Middle frontal gyrus (tissue), 1 donor: ENCODE data around the gene C19orf44.

ENCODE experiments used
- DNase-seq: peaks from one replicate; pipeline ENCODE4 v3.0.0-alpha.2; 2015; ENCODE audit warnings: low spot score; ENCODE audit errors: extremely low spot score

The C19orf44 gene

DNA sequence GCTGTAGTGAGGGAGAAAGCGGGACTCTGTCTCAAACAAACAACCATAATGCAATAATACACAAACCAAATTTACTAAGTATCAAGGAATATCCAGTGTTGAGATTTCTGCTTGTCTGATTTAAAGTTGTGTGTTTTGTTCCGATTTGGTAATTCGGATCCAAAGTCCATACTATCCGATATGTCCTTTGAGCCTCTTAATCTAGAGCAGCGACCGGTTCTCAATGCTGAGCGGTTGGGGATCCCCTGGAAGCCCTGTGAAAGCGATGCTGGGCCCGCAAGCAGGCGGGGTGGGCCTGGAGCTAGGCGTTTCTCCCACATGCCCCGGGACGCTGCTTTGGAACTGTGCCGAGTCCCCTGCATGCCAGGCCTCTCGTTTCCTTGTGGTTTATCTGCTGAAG lies 20.2 kb downstream of the C19orf44 start:
- DNase-seq: no peak

DNA sequence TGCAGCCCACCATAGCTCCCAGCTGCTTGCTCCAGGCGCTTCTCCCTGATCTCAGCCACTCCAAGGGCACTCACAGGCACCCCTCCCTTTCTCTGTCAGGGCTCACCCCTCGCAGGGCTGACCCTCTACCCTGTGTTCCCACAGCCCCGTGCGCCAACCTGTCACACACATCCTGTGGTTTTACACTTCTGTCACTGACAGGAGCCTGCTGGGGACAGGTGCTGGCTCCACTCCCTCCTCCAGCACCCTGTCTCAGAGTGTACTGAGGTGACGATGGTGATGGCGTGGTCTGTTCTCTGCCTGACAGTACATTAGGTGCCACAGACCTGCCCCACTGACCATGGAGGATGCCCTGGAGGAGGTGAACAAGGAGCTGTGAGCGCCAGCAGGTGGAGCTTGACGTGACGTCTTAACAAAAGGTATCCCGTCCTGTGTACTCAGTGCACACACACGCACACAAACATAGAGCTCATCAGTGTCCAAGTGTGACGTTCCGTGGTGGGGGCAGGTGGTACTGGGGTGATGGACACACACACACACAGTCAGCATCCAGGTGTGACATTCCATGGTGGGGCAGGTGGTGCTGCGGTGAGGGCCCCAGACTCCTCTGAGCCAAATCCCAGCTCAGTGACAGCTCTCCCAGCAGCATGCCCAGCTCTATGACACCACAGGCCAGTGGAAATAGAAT lies 20.9 kb downstream of the C19orf44 start:
- no peak for DNase-seq

- no peak for DNase-seq
Measured at GRCh38 chr19:16518061-16518460, 21.9 kb downstream of the C19orf44 start.

DNA sequence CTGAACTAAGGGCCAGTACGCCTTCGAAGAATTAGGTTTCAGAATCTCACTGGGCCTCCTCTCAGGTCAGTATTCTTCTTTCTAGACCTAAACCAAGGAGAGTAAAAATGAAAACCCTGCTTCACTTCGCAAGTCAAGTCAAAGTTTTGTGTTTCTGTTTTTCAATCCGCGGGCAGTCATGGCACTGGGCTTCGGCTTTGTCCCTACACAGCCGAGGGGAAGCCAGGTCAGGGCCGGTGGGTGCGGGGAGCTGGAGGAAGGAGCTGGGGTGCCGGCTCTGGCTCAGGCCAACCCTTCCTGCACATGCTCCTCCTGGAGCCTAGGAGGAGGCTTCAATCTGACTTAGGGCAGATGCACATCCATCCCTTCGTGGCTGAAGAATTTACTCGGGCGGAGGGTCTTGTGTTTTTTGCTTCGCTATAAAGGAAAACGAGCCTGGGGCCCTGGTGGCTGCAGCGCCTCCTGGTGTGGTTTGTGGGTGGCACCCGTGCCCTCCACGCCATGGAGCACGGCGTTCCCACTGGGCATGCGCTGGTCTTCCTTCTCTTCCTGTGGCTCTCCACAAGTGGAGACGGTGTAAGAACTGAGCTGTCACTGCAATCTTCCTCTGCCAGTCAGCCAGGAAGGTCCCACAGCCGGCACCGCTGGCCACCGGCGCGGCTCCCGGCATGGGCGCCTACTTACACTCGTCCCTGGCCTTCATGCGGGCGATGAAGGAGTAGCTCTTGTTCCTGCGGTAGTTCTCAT lies 22.5 kb downstream of the C19orf44 start:
- no peak for DNase-seq

DNA sequence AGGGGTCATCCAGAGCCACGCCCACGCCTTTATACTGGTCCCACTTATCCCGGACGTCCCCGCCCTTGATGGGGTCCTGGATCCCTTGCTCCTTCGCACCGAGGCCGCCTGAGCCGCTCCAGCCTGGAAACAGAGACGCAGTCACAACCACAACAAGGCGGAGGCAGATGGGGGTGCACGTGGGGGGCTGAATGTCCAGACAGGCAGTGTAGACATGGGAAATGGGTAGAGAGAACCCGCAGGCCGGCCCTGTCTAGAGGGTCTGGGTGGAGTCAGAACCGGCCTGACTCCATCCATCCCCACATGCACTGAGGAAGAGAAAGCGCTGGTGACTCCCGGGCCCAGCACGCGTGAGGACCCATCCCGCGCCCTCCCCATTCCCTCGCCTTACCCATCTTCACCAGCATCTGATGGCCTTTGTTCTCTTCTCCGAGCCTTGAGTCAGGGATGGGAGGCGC lies 23.1 kb downstream of the C19orf44 start:
- DNase-seq: no peak

- no peak for DNase-seq
Measured at GRCh38 chr19:16520074-16520973, 24.1 kb downstream of the C19orf44 start.

DNA sequence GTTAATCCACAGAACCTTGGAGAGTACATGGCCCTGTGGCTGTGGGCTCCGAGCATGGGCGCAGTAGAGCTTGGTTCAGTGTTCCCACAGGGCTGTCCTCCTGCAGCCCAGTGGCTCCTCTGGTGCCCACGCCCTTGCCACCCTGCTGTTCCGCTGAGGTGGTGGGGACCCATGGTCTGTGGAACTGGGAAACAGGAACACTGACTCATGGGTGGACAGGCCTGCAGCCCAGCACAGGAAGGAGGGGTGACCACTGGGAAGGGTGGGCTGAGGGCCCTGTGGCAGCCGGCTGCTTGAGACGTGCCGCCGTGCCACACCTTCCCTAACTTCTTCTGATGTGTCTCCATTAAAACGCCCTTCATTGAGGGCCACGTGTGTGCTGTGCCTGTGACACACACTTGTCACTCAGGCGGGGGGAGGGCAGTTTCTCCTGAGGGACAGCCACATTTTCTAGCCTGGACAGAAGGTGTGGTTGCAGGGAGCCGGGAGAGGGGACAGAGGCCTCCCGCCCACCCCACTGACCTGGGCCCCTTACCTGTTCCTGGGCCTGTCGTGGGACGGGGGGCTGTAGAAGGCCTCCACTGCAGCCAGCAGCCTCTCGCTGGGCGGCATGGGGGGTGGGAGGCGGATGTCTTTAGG lies 24.9 kb downstream of the C19orf44 start:
- DNase-seq: no peak

DNA sequence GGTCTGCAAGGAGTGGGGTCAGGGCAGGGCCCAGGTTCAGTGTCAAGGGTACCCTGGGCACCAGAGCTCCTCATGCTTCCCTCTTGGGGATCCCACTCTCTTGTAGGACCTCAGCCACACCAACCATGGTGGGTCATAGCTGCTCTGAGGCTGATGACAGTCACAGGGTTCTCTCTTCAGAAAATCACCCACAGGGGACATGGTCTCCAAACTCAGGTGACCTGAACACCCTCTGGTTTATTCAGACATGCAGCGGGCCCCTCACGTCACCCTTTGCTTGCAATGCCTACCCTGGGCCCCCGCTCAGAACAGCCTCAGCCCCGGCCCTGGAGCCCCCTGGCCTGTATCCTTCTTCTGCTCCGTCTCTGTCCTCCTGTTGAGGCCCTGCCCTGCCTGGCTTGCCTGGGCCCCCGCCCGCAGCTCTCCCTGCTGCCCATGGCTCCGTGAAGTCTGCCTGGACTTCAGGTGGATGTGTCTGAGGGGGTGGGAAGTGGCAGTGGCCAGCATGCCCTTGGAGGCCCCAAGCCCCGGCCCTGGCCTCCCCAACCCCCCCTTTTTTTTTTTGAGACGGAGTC lies 25.6 kb downstream of the C19orf44 start:
- DNase-seq: no peak

DNA sequence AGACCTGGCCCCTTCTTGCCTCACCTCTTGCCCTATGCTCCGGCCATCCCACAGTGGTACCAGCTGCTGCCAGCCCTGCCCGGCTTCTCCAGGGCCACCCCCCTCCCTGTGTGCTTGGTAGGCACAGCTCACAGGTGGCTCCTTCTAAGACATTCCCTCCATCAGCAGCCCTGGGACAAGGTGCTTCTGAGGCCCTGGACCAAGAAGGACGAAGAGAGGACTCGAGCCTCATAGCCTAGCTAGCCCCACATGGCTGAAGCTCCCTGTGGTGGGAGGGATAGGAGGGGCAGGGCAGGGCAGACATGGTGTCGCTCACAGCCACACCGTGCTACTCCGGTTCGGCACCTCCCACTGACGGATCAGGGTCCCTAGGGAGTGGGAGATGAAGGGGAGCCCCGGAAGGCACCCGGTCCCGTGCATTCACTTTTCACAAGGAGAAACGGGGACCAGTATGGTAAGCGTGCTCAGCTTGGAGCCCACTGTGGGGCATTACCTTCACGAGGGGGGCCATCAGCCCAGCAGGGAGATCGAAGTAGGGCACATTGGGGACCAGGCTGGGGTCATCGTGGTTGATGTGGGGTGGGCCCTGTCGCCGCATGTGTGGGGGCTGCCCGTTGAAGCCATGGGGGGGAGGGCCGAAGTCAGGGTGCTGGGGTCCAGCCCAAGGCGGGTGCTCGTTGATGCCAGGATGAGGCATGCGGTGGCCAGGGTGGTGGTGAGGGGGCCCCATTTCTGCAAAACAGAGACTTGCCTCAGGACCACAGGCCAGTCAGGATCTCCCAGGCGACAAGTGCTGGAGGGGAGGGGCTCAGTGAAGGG lies 26.6 kb downstream of the C19orf44 start:
- DNase-seq: no peak

DNA sequence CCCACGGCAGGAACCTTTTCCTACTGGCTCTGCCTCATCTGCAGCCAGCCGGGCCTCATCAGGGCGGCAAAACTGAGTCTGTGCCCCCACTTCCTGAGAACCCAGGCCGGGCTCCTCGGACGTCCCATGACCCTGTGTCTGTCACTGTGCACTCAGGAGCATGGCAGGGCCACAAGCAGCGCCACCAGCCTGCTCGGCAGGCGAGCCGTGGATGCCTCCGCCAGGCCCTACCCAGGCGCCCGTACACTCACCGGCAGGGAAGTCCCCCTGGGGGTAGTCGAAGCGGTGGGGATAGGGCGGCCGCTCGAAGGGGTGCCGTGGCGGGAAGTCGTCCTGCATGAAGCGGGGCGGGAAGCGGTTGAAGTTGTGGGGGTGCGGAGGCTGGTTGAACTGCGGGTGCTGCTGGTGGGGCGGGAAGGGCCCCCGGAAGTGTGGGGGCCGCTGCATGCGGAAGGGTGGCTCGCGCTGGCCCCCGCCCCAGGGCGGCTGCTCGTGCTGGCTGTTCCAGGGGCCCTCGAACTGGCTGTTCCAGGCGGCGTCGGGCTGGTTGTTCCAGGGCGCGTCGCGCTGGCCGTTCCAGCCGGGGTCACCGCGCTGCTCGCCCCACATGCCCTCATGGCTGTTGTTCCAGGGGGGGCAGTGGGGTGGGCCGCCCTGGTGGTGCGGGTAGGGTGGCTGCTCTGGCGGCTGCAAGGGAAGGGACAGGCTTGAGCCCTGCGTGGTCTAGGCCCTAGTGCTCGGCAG lies 29.0 kb downstream of the C19orf44 start:
- no peak for DNase-seq

DNA sequence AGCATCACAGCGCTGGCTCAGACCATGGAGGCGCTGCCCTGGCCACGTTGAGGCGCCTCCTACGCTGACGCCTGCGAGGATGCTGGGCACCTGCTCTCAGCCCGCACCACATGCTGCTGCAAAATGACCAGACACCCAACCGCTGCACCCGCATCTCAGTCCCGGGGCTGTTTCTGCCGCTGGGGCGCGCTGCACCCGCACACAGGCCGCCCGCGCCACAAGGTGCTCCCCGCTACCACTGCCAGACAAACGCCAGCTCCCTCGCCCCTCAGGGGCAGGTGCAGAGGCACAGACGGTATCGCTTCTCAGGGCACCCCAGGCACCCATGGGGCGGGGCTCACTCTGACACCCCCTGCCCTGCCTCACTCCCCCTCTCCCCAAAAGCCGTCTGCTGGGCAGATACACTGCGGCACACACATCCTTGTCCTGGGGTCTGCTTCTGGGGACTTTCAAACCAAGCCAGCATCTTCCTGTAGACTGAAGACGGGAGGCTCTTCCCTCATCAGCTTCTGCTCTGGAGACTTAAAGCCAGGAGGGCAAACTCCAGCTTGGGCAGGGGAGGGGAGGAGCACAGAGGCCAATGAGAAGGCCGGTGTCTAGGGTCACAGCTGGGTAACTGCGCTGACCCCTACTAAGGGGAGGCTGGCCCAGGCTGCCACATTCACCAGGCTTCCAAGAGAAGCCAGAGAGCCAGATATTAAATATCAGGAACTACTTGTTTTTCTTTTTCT lies 29.7 kb downstream of the C19orf44 start:
- no peak for DNase-seq

DNA sequence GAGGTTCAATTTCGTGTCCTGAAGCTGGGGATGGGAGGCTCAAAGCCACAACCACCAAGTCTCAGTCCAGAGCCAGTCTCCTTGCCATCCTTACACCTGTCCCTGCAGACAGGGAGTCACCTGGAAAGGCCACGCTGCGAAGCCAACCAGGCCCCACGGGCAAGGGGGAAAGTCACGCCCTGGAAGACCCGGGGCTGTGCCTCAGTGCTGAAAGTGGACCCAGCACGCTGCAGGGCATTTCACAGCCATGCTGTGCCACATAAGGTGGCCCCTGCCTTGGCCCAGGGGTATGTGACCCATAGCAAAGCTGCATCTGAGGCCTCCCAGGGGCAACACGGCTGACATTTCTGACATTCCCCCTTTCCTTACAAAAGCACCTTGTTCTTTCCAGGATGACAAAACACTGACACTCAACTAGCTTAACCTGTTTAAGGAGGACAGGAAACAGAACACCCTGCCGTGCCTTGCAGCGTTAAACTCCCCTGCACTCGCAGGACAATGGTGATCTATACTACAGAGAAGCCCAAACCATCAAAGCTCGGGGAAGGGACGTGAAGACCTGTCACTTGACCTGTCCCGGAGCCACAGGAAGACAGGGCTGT lies 31.2 kb downstream of the C19orf44 start:
- no peak for DNase-seq

DNA sequence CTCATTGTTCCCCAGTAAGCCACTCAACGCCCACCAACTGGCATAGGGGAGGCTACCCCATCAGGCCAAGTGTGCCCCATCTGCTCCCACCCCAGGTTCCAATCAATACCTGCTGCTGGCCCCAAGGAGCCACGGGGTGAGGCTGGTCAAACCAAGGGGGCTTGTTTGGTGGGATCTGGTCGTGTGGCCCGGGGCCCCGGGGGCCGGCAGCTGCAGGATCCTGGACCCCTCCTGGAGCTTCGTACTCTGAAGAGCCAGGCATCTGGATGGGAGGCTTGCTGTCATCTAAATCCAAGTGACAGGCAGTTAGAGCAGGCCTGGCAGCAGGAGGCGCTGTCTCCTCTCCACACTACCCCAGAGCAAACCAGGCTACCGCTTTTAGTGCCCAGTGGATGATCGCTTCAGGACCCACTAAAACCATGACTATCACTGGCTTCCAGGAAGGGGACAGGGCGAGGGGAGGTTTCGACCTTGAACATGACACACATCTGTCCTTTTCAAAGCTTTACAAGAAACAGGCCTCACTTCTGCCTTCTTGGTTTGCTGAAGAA lies 31.9 kb downstream of the C19orf44 start:
- DNase-seq: no peak

GRCh38 chr19:16529466-16530144 lies 33.4 kb downstream of the C19orf44 start:
- DNase-seq: no peak

GRCh38 chr19:16530540-16531379 lies 34.6 kb downstream of the C19orf44 start:
- DNase-seq: no peak

GRCh38 chr19:16531380-16531669 lies 35.1 kb downstream of the C19orf44 start:
- DNase-seq: no peak
